Measurements from ENCODE around the gene ERC2.

DNA sequence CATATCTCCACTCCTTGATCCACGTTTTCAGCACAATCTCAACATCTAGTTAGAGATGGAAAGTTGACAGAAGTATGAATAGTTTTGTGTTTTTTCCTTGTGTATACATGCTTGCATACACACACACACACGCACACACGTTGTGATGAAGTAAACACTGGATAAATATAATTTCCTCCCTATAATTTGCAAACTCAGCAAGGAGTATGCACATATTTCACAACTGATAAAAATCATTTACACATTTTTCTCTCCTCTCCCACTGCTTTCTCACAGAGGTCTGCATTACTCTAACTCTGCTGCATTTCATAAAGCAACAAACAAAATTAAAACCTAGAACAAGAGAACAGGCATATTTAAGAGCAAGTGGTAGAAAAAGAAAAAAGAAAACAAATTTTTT is 320.9 kb downstream of the ERC2 start:
- no peak for TF ChIP-seq POLR2A (IDR thresholded peaks at IDR 0.05)
- TF ChIP-seq, protein P1, sequence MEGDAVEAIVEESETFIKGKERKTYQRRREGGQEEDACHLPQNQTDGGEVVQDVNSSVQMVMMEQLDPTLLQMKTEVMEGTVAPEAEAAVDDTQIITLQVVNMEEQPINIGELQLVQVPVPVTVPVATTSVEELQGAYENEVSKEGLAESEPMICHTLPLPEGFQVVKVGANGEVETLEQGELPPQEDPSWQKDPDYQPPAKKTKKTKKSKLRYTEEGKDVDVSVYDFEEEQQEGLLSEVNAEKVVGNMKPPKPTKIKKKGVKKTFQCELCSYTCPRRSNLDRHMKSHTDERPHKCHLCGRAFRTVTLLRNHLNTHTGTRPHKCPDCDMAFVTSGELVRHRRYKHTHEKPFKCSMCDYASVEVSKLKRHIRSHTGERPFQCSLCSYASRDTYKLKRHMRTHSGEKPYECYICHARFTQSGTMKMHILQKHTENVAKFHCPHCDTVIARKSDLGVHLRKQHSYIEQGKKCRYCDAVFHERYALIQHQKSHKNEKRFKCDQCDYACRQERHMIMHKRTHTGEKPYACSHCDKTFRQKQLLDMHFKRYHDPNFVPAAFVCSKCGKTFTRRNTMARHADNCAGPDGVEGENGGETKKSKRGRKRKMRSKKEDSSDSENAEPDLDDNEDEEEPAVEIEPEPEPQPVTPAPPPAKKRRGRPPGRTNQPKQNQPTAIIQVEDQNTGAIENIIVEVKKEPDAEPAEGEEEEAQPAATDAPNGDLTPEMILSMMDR (IDR thresholded peaks at IDR 0.05): no peak
- no peak for TF ChIP-seq EP300 (IDR thresholded peaks at IDR 0.05)
- no peak for TF ChIP-seq POLR2AphosphoS5 (IDR thresholded peaks at IDR 0.05)
